Astrocyte (in vitro differentiated cells and primary cell): ENCODE results near the gene YBX2.

Experiments
- CTCF ChIP-seq: IDR thresholded peaks from 2 replicates; pipeline ENCODE4 v1.5.1; 2011; ENCODE audit warnings: low read depth, mild to moderate bottlenecking, inconsistent platforms, low read length, moderate library complexity; ENCODE audit not compliant: insufficient read depth
- EZH2 ChIP-seq: IDR thresholded peaks from 2 replicates; pipeline ENCODE4 v1.6.1; 2012; ENCODE audit warnings: mild to moderate bottlenecking, low read length, inconsistent platforms; ENCODE audit not compliant: insufficient read depth

GRCh38 chr17:7329374-7329996 is 35.0 kb upstream of the YBX2 start:
- no peak for TF ChIP-seq CTCF
- TF ChIP-seq EZH2: no peak
